Smooth muscle cell (in vitro differentiated cells): ENCODE measurements around the gene CEP170. TPM values are rescaled to one million over a fixed set of nuclear protein-coding genes. Genes with fewer than 3 reads are reported as not detected.

Experiments used
- DNase-seq: peaks from one replicate; lab custom pipeline; 2025; ENCODE audit not compliant: unreplicated experiment; lab: John Stamatoyannopoulos, UW
- H2AFZ ChIP-seq: fragments of 200-600 bp; sonication (generic); 2 replicates; pipeline ENCODE4 v1.6.0; 2016; ENCODE audit warnings: antibody characterized with exemption, low read depth, mild to moderate bottlenecking
- H3F3A ChIP-seq: fragments of 200-600 bp; sonication (generic); 2 replicates; pipeline ENCODE4 v1.6.0; 2017; ENCODE audit warnings: antibody characterized with exemption, low read depth
- H3K27ac ChIP-seq: fragments of 200-600 bp; sonication (generic); 2 replicates; pipeline ENCODE4 v1.5.1; 2016; ENCODE audit warnings: low read depth, mild to moderate bottlenecking
- H3K27me3 ChIP-seq: fragments of 200-600 bp; sonication (generic); 2 replicates; pipeline ENCODE4 v1.6.1; 2016; ENCODE audit warnings: low read depth, mild to moderate bottlenecking
- H3K36me3 ChIP-seq: fragments of 200-600 bp; sonication (generic); 2 replicates; pipeline ENCODE4 v1.5.1; 2016; ENCODE audit warnings: low read depth
- H3K4me1 ChIP-seq: fragments of 200-600 bp; sonication (generic); 2 replicates; pipeline ENCODE4 v1.5.1; 2016; ENCODE audit warnings: low read depth
- H3K4me2 ChIP-seq: fragments of 200-600 bp; sonication (generic); 2 replicates; pipeline ENCODE4 v1.6.0; 2016; ENCODE audit warnings: mild to moderate bottlenecking
- H3K4me3 ChIP-seq: fragments of 200-600 bp; sonication (generic); 2 replicates; pipeline ENCODE4 v1.5.1; 2016; ENCODE audit warnings: mild to moderate bottlenecking
- H3K79me2 ChIP-seq: fragments of 200-600 bp; sonication (generic); 2 replicates; pipeline ENCODE4 v1.6.0; 2016; ENCODE audit warnings: low read depth, mild to moderate bottlenecking
- H3K9ac ChIP-seq: fragments of 200-600 bp; sonication (generic); 2 replicates; pipeline ENCODE4 v1.6.0; 2016; ENCODE audit warnings: low read depth
- H3K9me3 ChIP-seq: fragments of 200-600 bp; sonication (generic); replicated peaks from 2 replicates; pipeline ENCODE4 v1.5.1; 2016; ENCODE audit warnings: low read depth
- H4K20me1 ChIP-seq: fragments of 200-600 bp; sonication (generic); 2 replicates; pipeline ENCODE4 v1.6.0; 2016; ENCODE audit warnings: low read depth
- CTCF ChIP-seq: fragments of 200-600 bp; sonication (generic); IDR thresholded peaks from 2 replicates; pipeline ENCODE4 v1.5.1; 2017; ENCODE audit warnings: borderline replicate concordance, mild to moderate bottlenecking, antibody characterized with exemption; ENCODE audit not compliant: insufficient read depth, poor library complexity, severe bottlenecking
- WGBS: methylation state at CpG from one replicate; pipeline ENCODE4 v1.1.7; 2016; ENCODE audit warnings: low lambda C conversion rate; 5-methylcytosine and 5-hydroxymethylcytosine counted together
- polyA plus RNA-seq: library from polyadenylated mRNA; unstranded; fragments of >200 nt; fragmentation: Nextera tagmentation; extraction: Ambion mirVana; gene quantifications from 2 replicates; pipeline ENCODE4 v1.2.1, GENCODE V29; 2016
- total RNA-seq: library from RNA; depleted of rRNA; stranded (reverse); fragments of >200 nt; gene quantifications from 2 replicates; pipeline ENCODE4 v1.2.3, GENCODE V29; 2014

Gene CEP170
- total and polyA plus RNA-seq, 2 experiments from 2014 or later: 76.0 to 145 TPM

- peak overlapping the region; percentile 59 for H3K9ac ChIP-seq
- no peaks in the 10 kb centered on the region for H4K20me1 ChIP-seq
- no peaks in the 10 kb centered on the region for H3K36me3 ChIP-seq
- WGBS: 83% methylated on average over 9 of the region's 10 CpGs
- H3K79me2 ChIP-seq: peaks cover 22% of the 10 kb centered on the region
- H3K4me1 ChIP-seq: peaks cover 48% of the 10 kb centered on the region
- TF ChIP-seq CTCF: no peak
- no peak overlapping the region for H2AFZ ChIP-seq
- no peak for DNase-seq
- H3K27ac ChIP-seq: peak overlapping the region; percentile 95
- H3F3A ChIP-seq: peaks cover 56% of the 10 kb centered on the region
- H3K4me2 ChIP-seq: peak overlapping the region; percentile 82
- no peaks in the 10 kb centered on the region for H3K9me3 ChIP-seq
- H3K4me3 ChIP-seq: no peak overlapping the region
- no peaks in the 10 kb centered on the region for H3K27me3 ChIP-seq
Observed at GRCh38 chr1:243267471-243267880, 12.4 kb upstream of the CEP170 start.

- no peak for TF ChIP-seq CTCF
- peaks cover 34% of the 10 kb centered on the region for H3K79me2 ChIP-seq
- no peak overlapping the region for H3K9ac ChIP-seq
- peak overlapping the region; percentile 30 for H3K4me2 ChIP-seq
- no peak overlapping the region for H3K4me3 ChIP-seq
- H3K27me3 ChIP-seq: no peaks in the 10 kb centered on the region
- no peak overlapping the region for H2AFZ ChIP-seq
- H4K20me1 ChIP-seq: no peaks in the 10 kb centered on the region
- peak overlapping the region; percentile 95 for H3K27ac ChIP-seq
- no peak for DNase-seq
- H3K4me1 ChIP-seq: peaks cover 41% of the 10 kb centered on the region
- no peaks in the 10 kb centered on the region for H3K36me3 ChIP-seq
- H3F3A ChIP-seq: peaks cover 49% of the 10 kb centered on the region
- H3K9me3 ChIP-seq: no peaks in the 10 kb centered on the region
- WGBS: 29% methylated on average over 4 of the region's 4 CpGs
Observed at GRCh38 chr1:243266231-243266630, 11.2 kb upstream of the CEP170 start.

- H3K9ac ChIP-seq: peak overlapping the region; percentile 0
- H3K4me3 ChIP-seq: no peak overlapping the region
- peaks cover 35% of the 10 kb centered on the region for H3F3A ChIP-seq
- peaks cover 28% of the 10 kb centered on the region for H3K4me1 ChIP-seq
- peaks cover 41% of the 10 kb centered on the region for H3K79me2 ChIP-seq
- peak overlapping the region; percentile 16 for H2AFZ ChIP-seq
- H3K9me3 ChIP-seq: no peaks in the 10 kb centered on the region
- H3K27ac ChIP-seq: peak overlapping the region; percentile 95
- DNase-seq: no peak
- TF ChIP-seq CTCF: no peak
- H4K20me1 ChIP-seq: no peaks in the 10 kb centered on the region
- WGBS: 16% methylated on average over 2 of the region's 2 CpGs
- H3K27me3 ChIP-seq: no peaks in the 10 kb centered on the region
- H3K36me3 ChIP-seq: no peaks in the 10 kb centered on the region
- H3K4me2 ChIP-seq: peak overlapping the region; percentile 30
Observed at GRCh38 chr1:243264717-243265116, 9.6 kb upstream of the CEP170 start.

- Histone ChIP-seq H4K20me1 (no peaks in the 10 kb centered on the region), H3K36me3 (no peaks in the 10 kb centered on the region), H2AFZ (no peak overlapping the region), H3F3A (peaks cover 25% of the 10 kb centered on the region), H3K4me2 (no peak overlapping the region), H3K27me3 (no peaks in the 10 kb centered on the region), H3K9me3 (no peaks in the 10 kb centered on the region), H3K9ac (no peak overlapping the region), H3K27ac (no peak overlapping the region), H3K4me3 (no peak overlapping the region), H3K4me1 (peaks cover 22% of the 10 kb centered on the region), H3K79me2 (peaks cover 75% of the 10 kb centered on the region)
- no peak for TF ChIP-seq CTCF
- WGBS: 96% methylated on average over 1 of the region's 1 CpG
- DNase-seq: no peak
Observed at GRCh38 chr1:243261390-243261789, 6.3 kb upstream of the CEP170 start.
